ENCODE measurements around the gene ANKLE2.

ANKLE2 gene

GRCh38 chr12:132743831-132744230 is 17.8 kb downstream of the ANKLE2 start:
- no peak for DNase-seq

GRCh38 chr12:132741620-132742019 is 20.0 kb downstream of the ANKLE2 start:
- no peak for DNase-seq

- no peak for DNase-seq
Observed at GRCh38 chr12:132740652-132741051, 21.0 kb downstream of the ANKLE2 start.

- DNase-seq = no peak
Observed at GRCh38 chr12:132740313-132740646, 21.4 kb downstream of the ANKLE2 start.

- DNase-seq = no peak
Observed at GRCh38 chr12:132739600-132740312, 21.9 kb downstream of the ANKLE2 start.

- DNase-seq = no peak
Observed at GRCh38 chr12:132736913-132737312, 24.7 kb downstream of the ANKLE2 start.

- no peak for DNase-seq
Observed at GRCh38 chr12:132736378-132736777, 25.3 kb downstream of the ANKLE2 start.

GRCh38 chr12:132735496-132735895 is 26.1 kb downstream of the ANKLE2 start:
- no peak for DNase-seq

- no peak for DNase-seq
Observed at GRCh38 chr12:132734206-132734605, 27.4 kb downstream of the ANKLE2 start.

GRCh38 chr12:132731574-132731973 is 30.1 kb downstream of the ANKLE2 start:
- no peak for DNase-seq

GRCh38 chr12:132730353-132730752 is 31.3 kb downstream of the ANKLE2 start:
- DNase-seq = no peak

GRCh38 chr12:132729541-132730320 is 31.9 kb downstream of the ANKLE2 start:
- DNase-seq = no peak

GRCh38 chr12:132728502-132728901 is 33.1 kb downstream of the ANKLE2 start:
- DNase-seq = no peak

- no peak for DNase-seq
Observed at GRCh38 chr12:132727091-132727794, 34.4 kb downstream of the ANKLE2 start.

GRCh38 chr12:132726386-132726785 is 35.2 kb downstream of the ANKLE2 start:
- DNase-seq = no peak

- no peak for DNase-seq
Observed at GRCh38 chr12:132724506-132725241, 37.0 kb downstream of the ANKLE2 start.

- no peak for DNase-seq
Observed at GRCh38 chr12:132723764-132724140, 37.9 kb downstream of the ANKLE2 start.

- no peak for DNase-seq
Observed at GRCh38 chr12:132723015-132723763, 38.4 kb downstream of the ANKLE2 start.

GRCh38 chr12:132720606-132721345 is 40.9 kb downstream of the ANKLE2 start:
- DNase-seq = no peak

- DNase-seq = no peak
Observed at GRCh38 chr12:132719954-132720324, 41.7 kb downstream of the ANKLE2 start.

- DNase-seq = no peak
Observed at GRCh38 chr12:132719141-132719953, 42.3 kb downstream of the ANKLE2 start.
